ENCODE data around the gene TMEM126A.

The TMEM126A gene

DNA sequence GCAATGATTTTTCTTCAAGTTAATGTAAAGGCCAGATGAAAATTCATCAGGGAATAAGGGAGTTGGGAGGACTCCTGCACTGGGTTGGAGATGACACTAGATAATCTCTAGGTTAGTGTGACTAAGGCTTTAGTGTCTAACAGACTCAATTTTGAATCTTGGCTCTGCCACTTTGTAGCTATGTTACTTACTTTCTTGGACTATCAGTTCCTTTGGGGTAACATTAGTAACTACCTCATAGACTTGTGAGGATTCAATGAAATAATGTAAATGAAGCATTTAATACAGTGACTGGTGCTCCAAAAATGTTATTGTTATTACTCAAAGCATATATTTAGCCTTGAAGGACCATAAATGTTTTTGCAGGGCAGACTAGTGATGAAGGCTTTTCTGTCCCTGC lies 47.8 kb downstream of the TMEM126A start:
- no peak for DNase-seq (ENCODE audit: low spot score)

GRCh38 chr11:85697747-85698146 lies 50.0 kb downstream of the TMEM126A start:
- DNase-seq (ENCODE audit: low spot score) = no peak

- DNase-seq (ENCODE audit: low spot score) = no peak
These were observed 50.4 kb downstream of the TMEM126A start for GRCh38 chr11:85698195-85698594.

DNA sequence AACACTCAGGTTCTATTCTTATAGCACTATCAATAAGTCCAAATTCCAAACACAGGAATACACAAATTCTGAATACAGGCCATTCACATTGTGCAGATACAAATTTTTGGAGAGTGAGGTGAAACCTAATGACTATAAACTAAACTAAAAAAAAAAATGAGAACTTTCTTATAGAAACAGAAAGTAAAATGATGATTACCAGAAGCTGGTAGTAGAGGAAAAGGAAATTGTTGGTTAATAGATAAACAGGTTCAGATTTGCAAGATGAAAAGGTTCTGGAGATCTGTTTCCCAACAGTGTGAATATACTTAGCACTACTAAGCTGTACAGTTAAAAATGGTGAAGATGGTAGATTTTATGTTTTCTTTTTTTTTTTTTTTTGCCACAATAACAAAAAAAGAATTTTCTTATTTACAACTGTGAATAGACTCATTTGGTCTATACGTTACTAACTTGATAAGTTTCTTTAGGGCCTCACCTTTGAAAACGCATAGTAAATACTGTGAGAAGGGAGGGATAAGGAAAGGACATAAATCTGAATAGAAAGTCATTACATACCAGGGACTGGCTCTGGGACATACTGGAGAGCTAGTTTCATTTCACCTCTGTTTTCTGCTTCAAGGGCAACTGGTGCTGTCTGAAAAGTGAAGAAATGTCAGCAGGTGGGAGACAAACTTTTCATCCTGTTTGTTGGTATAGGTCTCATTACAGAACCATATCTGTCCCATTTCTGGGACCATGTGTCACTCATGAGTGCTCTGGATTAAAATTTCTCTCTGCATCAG lies 52.4 kb downstream of the TMEM126A start:
- no peak for DNase-seq (ENCODE audit: low spot score)

- DNase-seq (ENCODE audit: low spot score) = no peak
These were observed 57.2 kb downstream of the TMEM126A start for GRCh38 chr11:85704967-85705366.

DNA sequence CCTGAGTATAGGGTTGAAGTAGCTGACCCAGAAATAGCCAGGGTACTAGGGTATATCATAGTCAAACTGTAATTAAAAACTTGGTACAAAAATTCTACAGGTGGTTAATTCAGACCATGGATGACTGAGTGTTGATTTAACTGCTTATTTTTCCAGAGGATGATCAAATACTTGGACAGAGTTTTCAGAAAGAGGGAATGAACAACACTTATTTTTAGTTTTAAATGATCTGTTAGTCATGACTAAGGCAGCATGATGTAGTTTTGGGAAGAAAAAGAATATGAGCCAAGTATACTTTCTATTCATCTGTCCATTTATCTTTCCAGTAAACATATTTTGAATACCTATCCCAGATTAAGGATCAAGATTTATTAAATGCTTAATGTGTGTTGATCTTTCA lies 58.0 kb downstream of the TMEM126A start:
- no peak for DNase-seq (ENCODE audit: low spot score)

All from hematopoietic multipotent progenitor cell treated with erythropoietin and hydrocortisone succinate and interleukin-3 and kit ligand, for 15 days (in vitro differentiated cells).